Fibroblast of lung (primary cell): ENCODE data around the gene SORL1. TPM values are rescaled to one million over a fixed set of nuclear protein-coding genes. Genes with fewer than 3 reads are reported as not detected.

Experiments used
- DNase-seq, 2 donors: peaks; one replicate each; pipeline versions ENCODE4 v3.0.0 to v3.0.0-alpha.2; 2010; ENCODE audit warnings: low read depth in 2 of 2
- H2AFZ ChIP-seq: 2 replicates; pipeline ENCODE4 v1.5.1; 2012; ENCODE audit warnings: low read length, control low read depth, inconsistent platforms
- H3K27ac ChIP-seq: 2 replicates; pipeline ENCODE4 v1.5.1; 2011; ENCODE audit warnings: low read length, control low read depth; ENCODE audit not compliant: insufficient read depth
- H3K27me3 ChIP-seq: 2 replicates; pipeline ENCODE4 v1.5.1; 2011; ENCODE audit warnings: mild to moderate bottlenecking, low read length; ENCODE audit not compliant: control insufficient read depth, insufficient read depth
- H3K36me3 ChIP-seq: 2 replicates; pipeline ENCODE4 v1.5.1; 2011; ENCODE audit warnings: low read length; ENCODE audit not compliant: control insufficient read depth, insufficient read depth
- H3K4me1 ChIP-seq: 2 replicates; pipeline ENCODE4 v1.5.1; 2011; ENCODE audit warnings: low read length; ENCODE audit not compliant: control insufficient read depth, insufficient read depth; ENCODE audit errors: extremely low read depth
- H3K4me2 ChIP-seq: 2 replicates; pipeline ENCODE4 v1.5.1; 2011; ENCODE audit warnings: low read length, control low read depth; ENCODE audit not compliant: insufficient read depth; ENCODE audit errors: extremely low read depth
- H3K4me3 ChIP-seq, 4 experiments: fragments of 200-600 bp in 1 of 4; sonication (generic) in 1 of 4; replicated peaks in 1 of 4; 2 replicates each; pipeline ENCODE4 v1.5.1; 2011 to 2016; ENCODE audit warnings: low read length in 4 of 4, low read depth in 3 of 4, mild to moderate bottlenecking in 3 of 4, control low read depth in 2 of 4, inconsistent platforms in 1 of 4, mixed read lengths in 1 of 4; ENCODE audit not compliant: insufficient read depth in 1 of 4; ENCODE audit errors: control extremely low read depth in 1 of 4
- H3K79me2 ChIP-seq: 2 replicates; pipeline ENCODE4 v1.5.1; 2012; ENCODE audit warnings: mild to moderate bottlenecking, low read length, inconsistent platforms; ENCODE audit not compliant: control insufficient read depth, insufficient read depth
- H3K9ac ChIP-seq: 2 replicates; pipeline ENCODE4 v1.5.1; 2011; ENCODE audit warnings: mild to moderate bottlenecking, low read length, control low read depth; ENCODE audit not compliant: insufficient read depth
- H3K9me3 ChIP-seq: 2 replicates; pipeline ENCODE4 v1.5.1; 2012; ENCODE audit warnings: low read depth, low read length; ENCODE audit not compliant: control insufficient read depth, insufficient read depth
- H4K20me1 ChIP-seq: 2 replicates; pipeline ENCODE4 v1.5.1; 2011; ENCODE audit warnings: low read length; ENCODE audit not compliant: control insufficient read depth, insufficient read depth; ENCODE audit errors: extremely low read depth
- EZH2 ChIP-seq: IDR thresholded peaks from 2 replicates; pipeline ENCODE4 v1.5.1; 2012; ENCODE audit warnings: low read length, control low read depth, mild to moderate bottlenecking; ENCODE audit errors: missing control alignments
- polyA plus RNA-seq, 2 donors: library from polyadenylated mRNA; depleted of rRNA in 1 of 2; stranded (reverse) in 1 of 2; unstranded in 1 of 2; fragments of >200 nt; gene quantifications; 2 replicates each; pipeline ENCODE4 v1.2.1, GENCODE V29; 2011 to 2012; ENCODE audit warnings: missing spikeins in 1 of 2
- total RNA-seq: library from RNA; depleted of rRNA; stranded (reverse); fragments of >200 nt; gene quantifications from 2 replicates; pipeline ENCODE4 v1.2.1, GENCODE V29; 2014
- TF ChIP-seq, protein P1 (sequence below), 2 donors: IDR thresholded peaks in 1 of 2; conservative IDR thresholded peaks in 1 of 2; 1 replicate in 1 of 2; 2 replicates in 1 of 2; pipeline ENCODE4 v1.5.1; 2011 to 2012; ENCODE audit warnings: low read length in 2 of 2, control low read depth in 1 of 2, inconsistent platforms in 1 of 2, low read depth in 1 of 2, mild to moderate bottlenecking in 1 of 2

Gene SORL1
- total and polyA plus RNA-seq, 2 donors (not counting 1 experiment from before 2014, with no cell fraction given): 0.58 to 10.9 TPM

DNA sequence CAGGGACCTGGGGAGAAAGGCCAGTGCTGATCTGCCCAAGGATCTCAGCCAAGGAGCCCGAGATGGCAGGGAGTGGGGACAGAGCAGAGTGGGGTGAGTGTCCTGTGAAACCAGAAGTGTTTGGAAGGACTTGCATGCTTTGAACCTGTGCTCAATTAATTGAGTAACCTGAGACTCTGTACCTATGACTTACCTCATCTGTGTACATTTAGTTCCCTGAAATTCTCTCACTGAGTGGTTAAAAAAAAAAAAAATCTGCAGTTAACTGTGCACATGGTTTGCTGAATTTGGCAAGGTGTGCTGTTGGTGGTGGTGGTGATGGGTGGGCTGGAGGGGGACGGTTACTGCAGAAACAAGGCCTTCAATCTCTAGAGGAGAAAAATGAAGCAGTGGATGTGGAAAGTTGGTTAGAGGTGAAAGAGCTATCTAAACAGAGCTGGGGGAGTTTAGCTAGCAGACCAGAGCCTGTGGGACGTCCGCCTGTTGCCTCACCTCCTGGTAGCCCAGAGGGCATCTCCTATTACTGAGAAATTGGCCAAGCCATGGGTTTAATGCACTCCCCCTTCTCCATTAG is 8.9 kb downstream of the SORL1 start:
- no peak overlapping the region for H3K27ac ChIP-seq
- H3K36me3 ChIP-seq: no peaks in the 10 kb centered on the region
- H4K20me1 ChIP-seq: no peaks in the 10 kb centered on the region
- TF ChIP-seq, protein P1, sequence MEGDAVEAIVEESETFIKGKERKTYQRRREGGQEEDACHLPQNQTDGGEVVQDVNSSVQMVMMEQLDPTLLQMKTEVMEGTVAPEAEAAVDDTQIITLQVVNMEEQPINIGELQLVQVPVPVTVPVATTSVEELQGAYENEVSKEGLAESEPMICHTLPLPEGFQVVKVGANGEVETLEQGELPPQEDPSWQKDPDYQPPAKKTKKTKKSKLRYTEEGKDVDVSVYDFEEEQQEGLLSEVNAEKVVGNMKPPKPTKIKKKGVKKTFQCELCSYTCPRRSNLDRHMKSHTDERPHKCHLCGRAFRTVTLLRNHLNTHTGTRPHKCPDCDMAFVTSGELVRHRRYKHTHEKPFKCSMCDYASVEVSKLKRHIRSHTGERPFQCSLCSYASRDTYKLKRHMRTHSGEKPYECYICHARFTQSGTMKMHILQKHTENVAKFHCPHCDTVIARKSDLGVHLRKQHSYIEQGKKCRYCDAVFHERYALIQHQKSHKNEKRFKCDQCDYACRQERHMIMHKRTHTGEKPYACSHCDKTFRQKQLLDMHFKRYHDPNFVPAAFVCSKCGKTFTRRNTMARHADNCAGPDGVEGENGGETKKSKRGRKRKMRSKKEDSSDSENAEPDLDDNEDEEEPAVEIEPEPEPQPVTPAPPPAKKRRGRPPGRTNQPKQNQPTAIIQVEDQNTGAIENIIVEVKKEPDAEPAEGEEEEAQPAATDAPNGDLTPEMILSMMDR (conservative IDR thresholded peaks at IDR 0.05 in 1 of 2, IDR thresholded peaks at IDR 0.05 in 1 of 2; ENCODE audit: low read depth in 1 of 2, low read length in 2 of 2): no peak
- TF ChIP-seq EZH2: no peak
- DNase-seq: no peak
- no peak overlapping the region for H3K4me3 ChIP-seq
- H3K79me2 ChIP-seq: no peaks in the 10 kb centered on the region
- H3K27me3 ChIP-seq: peaks cover 1% of the 10 kb centered on the region
- H2AFZ ChIP-seq: no peak overlapping the region
- H3K9me3 ChIP-seq: no peaks in the 10 kb centered on the region
- no peak overlapping the region for H3K9ac ChIP-seq
- H3K4me2 ChIP-seq: no peak overlapping the region
- H3K4me1 ChIP-seq: peaks cover 12% of the 10 kb centered on the region

DNA sequence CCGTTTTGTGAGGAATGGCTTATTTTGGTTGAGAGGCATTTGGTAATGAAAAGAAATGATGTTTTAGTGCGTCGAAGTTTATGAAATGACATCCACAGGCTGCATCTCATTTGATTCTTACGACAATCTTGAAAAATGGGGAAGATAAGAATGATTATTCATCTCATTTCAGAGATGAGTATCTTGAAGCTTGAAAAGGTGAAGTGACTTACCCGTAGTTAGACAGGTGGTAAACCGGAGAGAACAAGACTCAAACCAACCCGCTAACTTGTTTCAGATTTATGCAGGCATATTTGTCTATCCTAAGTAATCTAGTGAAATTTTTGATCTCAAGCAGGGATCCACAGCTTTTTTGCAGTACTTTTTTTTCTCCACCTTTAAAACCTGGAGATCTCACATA is 9.7 kb downstream of the SORL1 start:
- Histone ChIP-seq H3K27me3 (no peaks in the 10 kb centered on the region), H3K4me3 (no peak overlapping the region), H3K4me2 (no peak overlapping the region), H3K36me3 (no peaks in the 10 kb centered on the region), H3K9ac (no peak overlapping the region), H3K9me3 (no peaks in the 10 kb centered on the region), H2AFZ (no peak overlapping the region), H3K27ac (no peak overlapping the region), H4K20me1 (no peaks in the 10 kb centered on the region), H3K4me1 (peaks cover 17% of the 10 kb centered on the region), H3K79me2 (no peaks in the 10 kb centered on the region)
- DNase-seq: no peak
- TF ChIP-seq EZH2: no peak
- TF ChIP-seq, protein P1 (conservative IDR thresholded peaks at IDR 0.05 in 1 of 2, IDR thresholded peaks at IDR 0.05 in 1 of 2; ENCODE audit: low read depth in 1 of 2, low read length in 2 of 2): no peak

DNA sequence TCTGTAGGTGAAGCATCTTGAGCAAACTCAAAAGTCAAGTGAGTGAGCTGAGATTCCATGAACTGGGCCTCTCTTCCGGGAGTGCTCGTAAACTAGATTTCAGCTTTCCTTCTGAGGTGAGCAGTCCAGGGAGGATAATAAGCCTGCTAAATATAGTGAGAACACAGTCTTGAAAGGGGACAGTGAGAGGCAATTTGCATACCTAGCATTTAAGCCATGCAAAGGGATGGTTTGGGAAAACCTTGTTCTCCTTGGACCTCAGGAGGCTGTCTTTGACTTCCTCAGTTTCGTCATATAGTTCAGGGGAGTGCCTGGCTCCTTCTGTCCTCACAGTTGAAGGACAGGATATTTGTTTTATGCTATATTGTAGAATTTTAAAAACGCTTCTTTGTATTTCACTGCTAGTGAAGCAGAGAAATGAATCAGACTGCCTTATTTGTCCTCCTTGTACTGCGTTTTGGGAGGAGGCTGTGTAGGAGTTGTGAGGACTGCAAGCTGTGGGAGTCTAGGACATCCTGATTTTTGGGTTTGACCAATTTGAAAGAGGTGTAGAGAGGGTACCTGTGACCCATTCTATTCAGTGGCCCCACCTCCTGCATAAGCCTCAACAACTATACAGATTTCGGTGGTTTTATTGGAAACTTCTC is 11.7 kb downstream of the SORL1 start:
- no peaks in the 10 kb centered on the region for H3K79me2 ChIP-seq
- DNase-seq: no peak
- no peaks in the 10 kb centered on the region for H3K36me3 ChIP-seq
- no peaks in the 10 kb centered on the region for H3K9me3 ChIP-seq
- no peak overlapping the region for H2AFZ ChIP-seq
- H3K4me1 ChIP-seq: peaks cover 19% of the 10 kb centered on the region
- no peak overlapping the region for H3K4me3 ChIP-seq
- no peak for TF ChIP-seq EZH2
- TF ChIP-seq, protein P1 (conservative IDR thresholded peaks at IDR 0.05 in 1 of 2, IDR thresholded peaks at IDR 0.05 in 1 of 2; ENCODE audit: low read depth in 1 of 2, low read length in 2 of 2): no peak
- peak overlapping the region; percentile 62 for H3K4me2 ChIP-seq
- H3K27ac ChIP-seq: no peak overlapping the region
- H3K9ac ChIP-seq: no peak overlapping the region
- no peaks in the 10 kb centered on the region for H4K20me1 ChIP-seq
- no peaks in the 10 kb centered on the region for H3K27me3 ChIP-seq
